Measurements from ENCODE around the gene ADAM33. TPM values are rescaled to one million over a fixed set of nuclear protein-coding genes. Genes with fewer than 3 reads are reported as not detected.

The ADAM33 gene
- total RNA-seq, 1 donor from 2014 or later = 13.4 TPM

DNA sequence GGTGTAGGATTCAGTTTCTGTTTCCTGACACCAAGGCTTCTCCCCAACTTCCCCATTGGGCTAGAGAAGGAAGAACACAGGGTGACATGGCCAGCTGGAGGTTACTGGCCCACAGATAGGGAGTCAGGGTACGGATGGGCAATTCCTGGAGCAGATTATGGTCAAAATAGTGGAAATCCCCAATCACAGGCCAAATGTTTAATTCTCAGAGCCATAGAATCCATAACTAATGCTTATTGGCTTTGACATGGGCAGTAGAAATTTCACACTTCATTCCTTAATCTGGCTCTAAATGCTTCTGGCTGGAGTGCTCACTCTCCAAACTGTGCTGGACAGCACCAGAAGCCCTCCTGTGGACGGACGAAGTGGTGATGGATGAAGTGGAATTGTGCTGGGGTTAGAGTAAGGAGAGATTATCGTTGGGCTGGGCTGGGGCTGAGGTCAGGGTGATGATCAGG, 29.7 kb upstream of the ADAM33 start:
- peak; percentile 32 for ATAC-seq

GRCh38 chr20:3710703-3711483, 29.1 kb upstream of the ADAM33 start:
- DNase-seq (ENCODE audit: missing footprints) (peak; percentile 86), ATAC-seq (peak; percentile 42)
- intact Hi-C loops (cut with DNase I) = loop anchor here (1.0 kb wide), 1 partner anchor 34 kb away; no protein-coding TSS in a partner anchor

More for the DNA sequence above, 29.7 kb upstream of the ADAM33 start:
- no peak for DNase-seq (ENCODE audit: missing footprints)
- intact Hi-C loops (cut with DNase I) = no loop called here

GRCh38 chr20:3710011-3710466, 28.2 kb upstream of the ADAM33 start:
- ATAC-seq (no peak), DNase-seq (ENCODE audit: missing footprints) (peak; percentile 72)
- intact Hi-C loops (cut with DNase I) = loop anchor here (1.0 kb wide), 1 partner anchor 33 kb away; no protein-coding TSS in a partner anchor

DNA sequence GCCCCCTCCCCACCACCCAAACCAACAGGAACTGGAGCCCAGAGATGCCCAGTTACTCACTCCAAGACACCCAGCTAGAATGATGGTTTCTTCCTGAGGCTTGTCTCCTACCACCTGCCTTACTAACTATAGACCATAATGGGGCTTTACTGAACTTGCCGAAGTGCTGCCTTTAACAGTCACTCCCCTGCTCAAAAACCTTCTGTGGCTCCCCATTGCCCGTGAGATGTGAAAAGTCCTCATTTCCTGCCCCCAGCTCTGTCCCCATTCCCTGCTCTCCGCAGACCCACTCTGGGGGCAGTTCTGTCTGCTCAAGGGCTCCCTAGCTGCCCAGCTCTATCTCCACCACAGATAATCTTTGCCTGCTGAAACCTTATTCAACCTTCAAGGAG, 25.7 kb upstream of the ADAM33 start:
- intact Hi-C loops (cut with DNase I) = loop anchor here (10.0 kb wide), 1 partner anchor 923 kb away; no protein-coding TSS in a partner anchor
- no peak for ATAC-seq
- DNase-seq (ENCODE audit: missing footprints) = no peak

DNA sequence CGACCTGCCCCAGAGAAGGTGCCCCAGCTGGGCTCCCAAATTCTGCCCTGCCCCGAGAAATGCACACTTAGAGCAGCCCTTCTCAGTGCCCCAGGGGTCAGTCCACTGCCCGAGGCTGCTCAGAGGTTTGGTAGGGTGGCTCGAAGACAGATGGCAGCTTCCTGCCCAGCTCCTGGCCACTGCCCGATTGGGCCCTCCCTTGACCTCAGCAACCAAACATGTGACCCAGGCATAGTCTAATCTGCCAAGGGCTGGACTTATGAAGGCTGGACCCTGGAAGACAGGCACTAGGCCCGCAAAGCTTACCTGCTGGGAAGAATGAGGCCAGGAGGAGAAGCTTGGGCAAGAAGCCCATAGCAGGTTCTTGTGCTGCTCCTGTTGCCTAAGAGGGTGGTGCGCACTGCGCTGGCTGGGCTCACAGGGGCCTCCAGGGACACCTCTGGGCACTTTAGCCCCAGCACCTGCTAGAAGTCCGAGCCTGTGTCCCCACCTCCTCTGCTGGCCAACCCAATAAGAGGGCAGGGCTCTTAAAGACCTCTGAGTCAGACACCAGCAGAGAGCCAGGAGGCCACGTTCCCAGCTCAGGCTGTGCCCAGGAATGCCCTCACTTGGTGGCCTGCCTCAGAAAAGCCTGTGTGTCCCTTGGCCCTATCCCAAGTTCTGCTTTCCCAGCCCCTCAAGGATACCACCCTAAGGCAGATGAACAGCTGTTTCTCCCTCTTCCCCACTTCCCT, 25.1 kb upstream of the ADAM33 start:
- DNase-seq (ENCODE audit: missing footprints) = peak; percentile 53
- peak; percentile 28 for ATAC-seq
- intact Hi-C loops (cut with DNase I) = loop anchor here (10.0 kb wide), 1 partner anchor 922 kb away; no protein-coding TSS in a partner anchor

- ATAC-seq (no peak), DNase-seq (ENCODE audit: missing footprints) (peak; percentile 63)
Observed at GRCh38 chr20:3705970-3706739, 24.3 kb upstream of the ADAM33 start.

GRCh38 chr20:3705491-3705969, 23.7 kb upstream of the ADAM33 start:
- ATAC-seq = no peak
- no peak for DNase-seq (ENCODE audit: missing footprints)
- intact Hi-C loops (cut with DNase I) = loop anchor here (10.0 kb wide), 1 partner anchor 921 kb away; no protein-coding TSS in a partner anchor

More at GRCh38 chr20:3705970-3706739, 24.3 kb upstream of the ADAM33 start:
- intact Hi-C loops (cut with DNase I) = loop anchor here (10.0 kb wide), 1 partner anchor 921 kb away; no protein-coding TSS in a partner anchor

- ATAC-seq = no peak
- no peak for DNase-seq (ENCODE audit: missing footprints)
- intact Hi-C loops (cut with DNase I) = loop anchor here (10.0 kb wide), 1 partner anchor 919 kb away; no protein-coding TSS in a partner anchor
Observed at GRCh38 chr20:3704087-3704486, 22.3 kb upstream of the ADAM33 start.

- ATAC-seq (no peak), DNase-seq (ENCODE audit: missing footprints) (no peak)
Observed at GRCh38 chr20:3702611-3703391, 21.0 kb upstream of the ADAM33 start.

DNA sequence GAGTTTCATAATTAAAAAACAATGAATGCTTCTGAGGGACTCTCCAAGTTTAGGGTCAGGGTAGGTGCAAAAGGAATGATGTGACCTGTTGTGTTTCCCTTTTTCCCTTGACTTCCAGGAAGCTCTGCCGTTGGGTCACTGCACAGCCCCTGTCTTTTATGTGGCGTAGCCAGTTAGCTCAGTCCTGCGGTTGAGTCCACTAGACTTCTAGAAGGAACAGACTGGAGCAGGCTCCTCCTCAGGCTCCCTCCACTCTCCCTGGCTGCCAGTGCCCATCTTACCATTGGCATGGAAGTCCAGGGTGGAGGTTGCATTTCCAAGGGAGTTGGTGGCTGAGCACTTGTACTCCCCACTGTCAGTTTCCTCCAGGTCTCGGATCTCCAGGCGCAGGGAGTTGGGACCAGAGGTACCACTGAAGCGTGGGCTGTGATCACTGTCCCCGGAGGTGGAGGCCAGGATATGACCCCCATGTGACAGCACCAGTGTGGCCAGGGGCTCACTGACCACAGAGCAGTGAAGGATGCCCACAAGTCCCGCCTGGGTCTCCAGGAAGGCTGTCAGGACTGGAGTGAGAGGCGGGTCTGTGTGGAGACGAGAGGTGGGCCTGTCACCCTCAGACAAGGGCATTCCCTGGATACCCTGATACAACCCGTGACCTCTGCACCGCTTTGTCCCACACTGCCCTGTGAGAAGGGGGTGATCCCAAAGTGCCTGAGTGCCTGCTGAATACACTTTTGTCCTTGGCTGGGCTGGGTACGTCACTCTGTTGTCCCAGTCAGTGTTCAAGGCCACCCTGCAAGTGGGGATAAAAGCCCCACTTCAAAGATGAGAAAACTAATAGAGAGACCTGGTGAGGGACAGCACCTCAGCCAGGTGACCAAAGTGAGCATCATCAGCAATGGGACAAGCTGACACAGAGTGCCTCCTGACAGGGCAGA, 19.5 kb upstream of the ADAM33 start:
- intact Hi-C loops (cut with DNase I) = loop anchor here (10.0 kb wide), 1 partner anchor 917 kb away; no protein-coding TSS in a partner anchor
- ATAC-seq (no peak), DNase-seq (ENCODE audit: missing footprints) (no peak)

More at GRCh38 chr20:3702611-3703391, 21.0 kb upstream of the ADAM33 start:
- intact Hi-C loops (cut with DNase I) = loop anchor here (10.0 kb wide), 1 partner anchor 918 kb away; no protein-coding TSS in a partner anchor

- ATAC-seq = no peak
- no peak for DNase-seq (ENCODE audit: missing footprints)
- intact Hi-C loops (cut with DNase I) = no loop called here
Observed at GRCh38 chr20:3699037-3699436, 17.2 kb upstream of the ADAM33 start.

- ATAC-seq (no peak), DNase-seq (ENCODE audit: missing footprints) (no peak)
- intact Hi-C loops (cut with DNase I) = no loop called here
Observed at GRCh38 chr20:3698591-3699001, 16.8 kb upstream of the ADAM33 start.

DNA sequence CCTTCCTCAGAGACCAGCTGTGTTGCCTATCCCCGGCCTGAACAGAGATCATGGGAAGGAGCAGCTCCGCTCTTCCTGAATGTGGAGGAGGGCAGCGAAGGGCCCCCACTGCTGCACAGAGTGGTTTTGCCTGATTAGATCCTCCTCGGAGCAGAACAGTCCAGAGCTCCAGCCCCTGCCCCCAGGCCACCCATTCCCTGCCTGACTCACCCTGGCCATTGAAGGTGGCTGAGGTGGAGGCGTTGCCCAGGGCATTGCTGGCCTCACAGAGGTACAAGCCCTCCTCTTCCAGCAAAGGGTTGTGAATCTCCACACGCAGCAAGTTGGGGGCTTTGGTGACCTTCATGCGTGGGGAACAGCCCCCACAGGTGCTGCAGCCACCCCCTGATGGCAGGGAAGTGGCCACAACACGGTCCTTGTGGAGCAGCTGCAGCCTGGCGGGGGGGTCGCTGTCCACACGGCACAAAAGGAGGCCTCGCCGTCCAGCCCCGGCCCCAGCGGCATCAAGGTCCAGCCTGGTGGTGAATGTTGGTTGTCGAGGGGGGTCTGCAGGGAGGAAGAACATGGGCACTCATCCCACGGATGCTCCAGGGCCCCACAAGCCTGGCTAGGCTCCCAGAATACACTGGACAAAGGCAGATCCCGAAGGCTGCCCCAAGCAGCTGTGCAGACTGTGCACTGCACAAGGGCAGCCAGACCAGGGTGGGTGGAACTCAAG, 15.9 kb upstream of the ADAM33 start:
- intact Hi-C loops (cut with DNase I) = no loop called here
- ATAC-seq = no peak
- DNase-seq (ENCODE audit: missing footprints) = no peak

- DNase-seq (ENCODE audit: missing footprints) (no peak), ATAC-seq (no peak)
- intact Hi-C loops (cut with DNase I) = no loop called here
Observed at GRCh38 chr20:3696745-3697587, 15.2 kb upstream of the ADAM33 start.

DNA sequence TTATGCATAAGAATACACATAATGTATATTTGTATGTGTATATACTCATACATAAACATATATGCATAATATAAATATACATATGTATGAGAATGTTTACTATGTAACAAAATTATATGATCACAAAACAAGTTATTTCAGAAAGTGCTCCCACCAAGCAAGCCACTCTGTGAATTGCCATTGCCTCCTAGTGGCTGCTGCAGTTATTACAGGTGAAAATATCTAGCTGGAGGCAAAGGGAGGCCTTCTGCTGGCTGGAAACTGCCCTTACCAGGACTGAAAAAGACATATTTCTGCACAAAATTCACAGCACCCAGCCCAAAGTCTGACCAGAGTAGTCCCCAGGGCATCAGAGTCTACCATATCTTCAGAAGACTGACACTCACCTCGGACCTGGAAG, 14.4 kb upstream of the ADAM33 start:
- ATAC-seq (no peak), DNase-seq (ENCODE audit: missing footprints) (no peak)
- intact Hi-C loops (cut with DNase I) = no loop called here

Data from Right ventricle myocardium inferior (tissue), 1 donor.